ENCODE measurements around the gene CPNE7. TPM values are rescaled to one million over a fixed set of nuclear protein-coding genes. Genes with fewer than 3 reads are reported as not detected.

The CPNE7 gene
- 32.2 and 35.2 TPM in 2 replicates for total RNA-seq

DNA sequence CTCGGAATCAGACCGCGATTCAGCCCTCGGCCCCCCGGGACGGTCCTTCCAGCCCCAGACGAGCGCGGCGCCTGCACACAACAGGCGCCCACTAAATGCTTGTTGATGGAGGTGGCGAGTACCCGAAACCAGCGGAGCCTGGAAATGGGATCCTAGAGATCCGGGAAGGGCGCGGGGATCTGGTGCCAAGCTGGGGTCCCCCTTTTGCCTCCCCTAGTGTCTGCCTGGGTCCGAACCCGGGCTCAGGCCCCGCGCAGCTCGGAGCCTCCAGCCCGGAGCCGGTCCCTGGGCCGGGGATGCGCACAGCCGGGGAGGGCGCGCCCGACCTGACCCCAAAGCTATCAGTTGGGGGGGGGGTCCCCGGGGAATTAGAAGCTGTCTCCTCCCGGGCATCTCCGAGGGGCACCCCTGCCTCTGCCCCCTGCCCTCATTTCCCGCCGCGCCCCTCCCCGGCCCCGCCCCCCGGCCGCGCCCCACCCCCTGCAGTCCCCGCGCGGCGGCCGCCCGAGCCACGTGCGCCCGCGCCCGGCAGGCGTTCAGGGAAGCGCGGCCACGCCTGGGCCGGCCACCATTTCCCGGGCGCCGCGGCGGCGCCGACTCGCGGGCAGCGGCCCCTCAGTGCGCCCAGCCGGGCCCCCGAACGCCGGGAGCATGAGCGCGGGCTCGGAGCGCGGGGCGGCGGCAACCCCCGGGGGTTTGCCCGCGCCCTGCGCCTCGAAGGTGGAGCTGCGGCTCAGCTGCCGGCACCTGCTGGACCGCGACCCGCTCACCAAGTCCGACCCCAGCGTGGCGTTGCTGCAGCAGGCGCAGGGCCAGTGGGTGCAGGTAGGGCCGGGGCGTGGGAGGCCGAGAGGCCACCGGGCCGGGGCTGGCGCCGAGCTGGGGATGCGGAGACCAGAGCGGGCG is at the start of gene CPNE7:
Gene CPNE7, plus strand, starts transcription at position 512 of the 906 bp plus-strand sequence. Its CDS starts 140 bp downstream, at position 652.
- peaks cover 10% of the 10 kb centered on the region for H3K4me1 Mint-ChIP-seq (ENCODE audit: low read depth)
- H3K9me3 Mint-ChIP-seq = no peaks in the 10 kb centered on the region
- H3K27ac Mint-ChIP-seq = no peak within 1 kb of the TSS
- peaks cover 26% of the 10 kb centered on the region for H3K27me3 Mint-ChIP-seq (ENCODE audit: insufficient read depth)
- DNase-seq (ENCODE audit: low spot score) = no peak
- peak within 1 kb of the TSS; percentile 39 for H3K4me3 Mint-ChIP-seq
- H3K36me3 Mint-ChIP-seq (ENCODE audit: low read depth) = no peaks in the 10 kb centered on the region
- intact Hi-C loops (cut with micrococcal nuclease) = loop anchor here (1.0 kb wide), 1 partner anchor 12 kb away; no protein-coding TSS in a partner anchor

DNA sequence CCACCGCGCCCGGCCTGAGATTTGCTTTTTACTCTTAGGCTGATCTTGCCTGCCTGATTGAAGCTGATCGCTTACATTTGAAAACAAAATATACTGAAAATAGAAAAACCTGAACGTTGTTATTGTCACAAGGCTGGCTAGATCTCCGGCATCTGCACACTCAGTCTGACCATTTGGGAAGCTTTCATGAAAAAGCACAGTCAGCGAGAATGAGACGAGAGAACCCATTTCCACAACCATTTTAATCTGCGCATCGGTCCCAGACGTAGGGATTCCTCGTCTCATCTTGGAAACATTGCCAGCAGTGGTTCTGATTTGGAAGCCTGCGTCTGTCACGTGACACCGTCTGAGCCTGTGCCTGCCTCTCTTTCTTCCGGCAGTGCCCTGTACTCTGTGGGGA is 46.5 kb upstream of the CPNE7 start:
- intact Hi-C loops (cut with micrococcal nuclease) = no loop called here
- H3K36me3 Mint-ChIP-seq (ENCODE audit: low read depth) = peaks cover 46% of the 10 kb centered on the region

DNA sequence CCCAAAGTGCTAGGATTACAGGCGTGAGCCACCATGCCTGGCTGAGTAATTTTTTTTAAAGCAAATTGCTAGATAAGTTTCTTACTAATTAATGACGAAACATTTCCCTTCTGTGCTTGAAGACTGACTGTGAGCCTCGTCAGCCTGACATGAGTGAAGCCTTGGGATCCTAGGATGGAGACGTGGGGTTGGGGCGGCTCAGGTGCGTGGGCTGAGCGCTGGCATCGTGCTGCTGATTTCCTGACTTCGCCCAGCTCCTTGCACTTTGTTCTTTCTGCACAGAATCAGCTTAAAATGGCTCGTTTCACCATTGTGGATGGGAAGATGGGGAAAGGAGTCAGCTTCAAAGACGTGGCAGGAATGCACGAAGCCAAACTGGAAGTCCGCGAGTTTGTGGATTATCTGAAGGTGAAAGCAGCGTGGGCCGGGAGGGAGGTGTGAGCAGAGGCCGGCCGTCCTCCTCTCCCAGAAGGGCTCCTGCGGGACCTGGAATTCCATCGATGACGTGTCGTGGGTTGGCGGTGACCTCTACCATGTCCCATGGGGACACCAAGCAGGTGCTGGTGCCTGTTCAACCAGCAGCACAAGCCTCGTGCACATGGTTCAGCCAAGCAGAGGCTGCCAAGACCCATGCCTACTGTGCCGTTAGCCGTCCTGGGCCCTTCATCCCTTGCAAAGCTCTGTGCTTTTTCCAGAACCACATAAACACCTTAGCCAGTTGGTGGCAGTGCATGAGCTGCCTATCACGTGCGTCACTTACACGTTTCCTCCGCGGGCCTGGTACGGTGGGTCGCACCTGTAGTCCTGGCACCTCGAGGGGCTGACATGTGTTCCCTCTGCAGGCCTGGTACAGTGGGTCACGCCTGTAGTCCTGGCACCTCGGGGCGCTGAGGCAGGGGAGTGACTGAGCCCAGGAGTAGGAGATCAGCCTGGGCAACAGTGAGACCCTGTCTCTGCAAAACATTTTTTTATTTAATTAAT is 44.9 kb upstream of the CPNE7 start:
- intact Hi-C loops (cut with micrococcal nuclease) = no loop called here
- no peak overlapping the region for H3K4me3 Mint-ChIP-seq
- peaks cover 20% of the 10 kb centered on the region for H3K4me1 Mint-ChIP-seq (ENCODE audit: low read depth)
- no peak overlapping the region for H3K27ac Mint-ChIP-seq
- peaks cover 46% of the 10 kb centered on the region for H3K36me3 Mint-ChIP-seq (ENCODE audit: low read depth)
- no peaks in the 10 kb centered on the region for H3K9me3 Mint-ChIP-seq
- DNase-seq (ENCODE audit: low spot score) = no peak
- H3K27me3 Mint-ChIP-seq (ENCODE audit: insufficient read depth) = no peaks in the 10 kb centered on the region

More for the DNA sequence above, 46.5 kb upstream of the CPNE7 start:
- no peaks in the 10 kb centered on the region for H3K27me3 Mint-ChIP-seq (ENCODE audit: insufficient read depth)
- no peak overlapping the region for H3K4me3 Mint-ChIP-seq
- no peaks in the 10 kb centered on the region for H3K9me3 Mint-ChIP-seq
- peaks cover 6% of the 10 kb centered on the region for H3K4me1 Mint-ChIP-seq (ENCODE audit: low read depth)
- H3K27ac Mint-ChIP-seq = no peak overlapping the region
- no peak for DNase-seq (ENCODE audit: low spot score)

DNA sequence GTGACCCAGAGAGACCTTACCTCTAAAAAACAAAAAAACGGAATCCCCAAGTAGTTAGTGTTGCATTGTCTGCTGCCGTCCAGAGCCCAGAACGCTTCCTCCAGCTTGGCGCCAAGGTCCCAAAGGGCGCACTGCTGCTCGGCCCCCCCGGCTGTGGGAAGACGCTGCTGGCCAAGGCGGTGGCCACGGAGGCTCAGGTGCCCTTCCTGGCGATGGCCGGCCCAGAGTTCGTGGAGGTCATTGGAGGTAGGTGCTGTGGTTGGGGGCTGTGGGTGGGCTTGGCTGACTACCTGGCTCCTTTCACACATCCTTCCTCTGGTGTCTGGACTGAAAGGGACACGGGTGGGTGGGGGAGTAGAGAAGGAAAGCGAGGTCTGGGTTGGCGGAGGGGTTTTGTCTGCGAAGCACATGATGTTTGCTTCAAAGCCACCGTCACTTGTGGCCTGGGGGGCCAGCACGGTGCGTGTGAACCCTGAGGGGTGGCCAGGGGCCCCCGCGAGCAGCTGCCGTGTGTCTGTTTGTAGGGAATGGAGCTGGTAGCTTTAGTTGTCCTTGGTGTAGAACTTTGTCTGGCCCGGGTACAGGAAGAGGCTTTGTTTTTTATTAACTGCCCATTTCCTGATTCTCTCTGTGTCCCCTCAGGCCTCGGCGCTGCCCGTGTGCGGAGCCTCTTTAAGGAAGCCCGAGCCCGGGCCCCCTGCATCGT is 43.6 kb upstream of the CPNE7 start:
- intact Hi-C loops (cut with micrococcal nuclease) = no loop called here
- H3K36me3 Mint-ChIP-seq (ENCODE audit: low read depth) = peaks cover 45% of the 10 kb centered on the region
- H3K27ac Mint-ChIP-seq = no peak overlapping the region
- no peaks in the 10 kb centered on the region for H3K9me3 Mint-ChIP-seq
- no peaks in the 10 kb centered on the region for H3K27me3 Mint-ChIP-seq (ENCODE audit: insufficient read depth)
- H3K4me3 Mint-ChIP-seq = no peak overlapping the region
- H3K4me1 Mint-ChIP-seq (ENCODE audit: low read depth) = peaks cover 20% of the 10 kb centered on the region
- no peak for DNase-seq (ENCODE audit: low spot score)

DNA sequence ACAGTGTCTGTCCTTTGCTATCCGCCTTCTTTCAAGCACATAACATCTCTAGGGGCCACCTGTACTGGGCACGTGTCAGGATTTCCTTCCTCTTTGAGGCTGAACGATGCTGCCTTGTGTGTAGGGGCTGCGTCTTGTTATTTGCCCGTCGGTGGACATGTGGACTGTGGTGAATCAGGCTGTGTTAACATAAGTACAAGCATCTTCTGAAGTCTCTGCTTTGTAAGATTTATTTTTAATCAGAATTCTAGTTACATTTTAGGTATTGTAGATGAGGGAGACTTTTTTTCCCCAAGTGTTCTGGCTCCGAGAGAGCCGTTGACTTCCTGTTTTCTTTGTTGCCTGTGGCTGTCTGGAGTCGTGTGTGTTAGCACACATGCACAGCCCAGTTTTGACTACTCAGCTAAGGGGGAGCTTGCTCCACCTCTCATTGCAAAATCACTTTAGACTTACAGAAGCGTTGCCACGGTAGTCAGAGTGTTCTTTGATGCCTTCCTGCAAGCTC is 41.3 kb upstream of the CPNE7 start:
- Mint-ChIP-seq H3K9me3 (no peaks in the 10 kb centered on the region), H3K4me1 (ENCODE audit: low read depth) (peaks cover 20% of the 10 kb centered on the region), H3K27ac (peak overlapping the region; percentile 77), H3K36me3 (ENCODE audit: low read depth) (peaks cover 35% of the 10 kb centered on the region), H3K4me3 (no peak overlapping the region), H3K27me3 (ENCODE audit: insufficient read depth) (no peaks in the 10 kb centered on the region)
- DNase-seq (ENCODE audit: low spot score) = peak; percentile 25
- intact Hi-C loops (cut with micrococcal nuclease) = no loop called here

DNA sequence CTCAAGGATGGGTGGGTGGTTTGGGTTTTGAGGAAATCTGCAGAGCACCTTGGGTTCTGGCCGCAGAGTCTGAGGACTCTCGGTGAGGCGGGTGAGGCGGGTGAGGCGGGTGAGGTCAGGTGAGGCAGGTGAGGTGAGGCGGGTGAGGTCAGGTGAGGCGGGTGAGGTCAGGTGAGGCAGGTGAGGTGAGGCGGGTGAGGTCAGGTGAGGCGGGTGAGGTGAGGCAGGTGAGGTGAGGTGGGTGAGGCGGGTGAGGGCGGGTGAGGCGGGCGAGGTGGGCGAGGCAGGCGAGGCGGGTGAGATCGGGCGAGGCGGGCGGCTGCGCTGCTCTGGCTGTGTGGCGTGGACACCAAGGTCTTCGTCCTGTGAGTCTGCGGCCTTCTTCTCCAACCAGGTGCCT is 39.2 kb upstream of the CPNE7 start:
- Mint-ChIP-seq H3K36me3 (ENCODE audit: low read depth) (peaks cover 33% of the 10 kb centered on the region), H3K27me3 (ENCODE audit: insufficient read depth) (no peaks in the 10 kb centered on the region), H3K4me3 (no peak overlapping the region), H3K4me1 (ENCODE audit: low read depth) (peaks cover 20% of the 10 kb centered on the region), H3K9me3 (no peaks in the 10 kb centered on the region), H3K27ac (no peak overlapping the region)
- no peak for DNase-seq (ENCODE audit: low spot score)
- intact Hi-C loops (cut with micrococcal nuclease) = no loop called here

DNA sequence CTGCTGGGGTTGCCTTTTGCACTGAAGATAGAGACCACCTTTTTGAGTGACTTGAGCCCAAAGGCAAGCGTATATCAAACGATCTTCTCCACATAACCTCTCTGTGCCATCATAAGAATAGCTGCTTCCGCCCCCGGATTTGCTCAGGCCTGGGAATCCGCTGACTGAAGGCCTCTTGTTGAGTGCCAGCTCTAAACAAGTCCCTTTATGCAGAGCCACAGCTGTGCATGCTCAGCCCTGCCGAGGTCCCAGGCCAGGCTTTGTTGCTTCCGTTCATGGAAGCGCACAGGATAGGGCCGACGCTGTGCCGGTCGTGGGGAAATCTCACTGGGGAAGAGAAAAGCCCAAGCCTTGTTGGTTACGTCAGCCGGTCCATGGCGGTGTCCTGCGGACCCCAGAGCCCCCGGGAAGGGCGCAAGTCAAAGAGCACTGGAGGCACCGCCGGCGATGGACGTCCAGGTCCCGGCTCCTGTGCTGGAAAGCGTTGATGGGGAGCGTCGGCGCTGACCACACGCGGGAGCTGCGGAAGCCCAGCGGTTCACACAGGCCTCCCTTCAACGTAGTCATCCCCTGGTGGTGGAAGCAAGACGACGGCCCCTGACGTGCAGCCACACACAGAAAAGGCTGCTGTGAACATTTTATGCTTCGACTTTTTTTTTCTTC is 38.5 kb upstream of the CPNE7 start:
- peaks cover 20% of the 10 kb centered on the region for H3K4me1 Mint-ChIP-seq (ENCODE audit: low read depth)
- no peak for DNase-seq (ENCODE audit: low spot score)
- no peak overlapping the region for H3K27ac Mint-ChIP-seq
- intact Hi-C loops (cut with micrococcal nuclease) = no loop called here
- H3K9me3 Mint-ChIP-seq = no peaks in the 10 kb centered on the region
- peaks cover 29% of the 10 kb centered on the region for H3K36me3 Mint-ChIP-seq (ENCODE audit: low read depth)
- H3K4me3 Mint-ChIP-seq = no peak overlapping the region
- no peaks in the 10 kb centered on the region for H3K27me3 Mint-ChIP-seq (ENCODE audit: insufficient read depth)

DNA sequence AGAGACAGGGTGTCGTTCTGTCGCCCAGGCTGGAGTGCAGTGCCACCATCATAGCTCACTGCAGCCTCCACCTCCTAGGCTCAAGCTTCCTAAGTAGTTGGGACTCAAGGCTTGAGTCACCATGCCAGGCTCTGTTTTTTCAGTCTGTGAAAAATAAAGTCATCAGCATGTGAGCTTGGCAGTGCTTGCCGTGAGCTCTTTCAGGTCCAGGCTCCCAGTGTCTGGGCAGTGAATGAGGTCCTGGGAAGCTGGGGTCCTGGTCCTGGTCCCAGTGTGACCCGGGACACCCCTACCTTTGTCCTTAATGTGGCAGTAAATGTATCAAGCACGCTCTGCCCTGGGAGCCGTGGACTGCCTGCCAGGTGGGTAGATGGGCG is 38.0 kb upstream of the CPNE7 start:
- Mint-ChIP-seq H3K27ac (no peak overlapping the region), H3K27me3 (ENCODE audit: insufficient read depth) (no peaks in the 10 kb centered on the region), H3K4me3 (no peak overlapping the region), H3K9me3 (no peaks in the 10 kb centered on the region), H3K36me3 (ENCODE audit: low read depth) (peaks cover 28% of the 10 kb centered on the region), H3K4me1 (ENCODE audit: low read depth) (peaks cover 20% of the 10 kb centered on the region)
- intact Hi-C loops (cut with micrococcal nuclease) = no loop called here
- DNase-seq (ENCODE audit: low spot score) = no peak

DNA sequence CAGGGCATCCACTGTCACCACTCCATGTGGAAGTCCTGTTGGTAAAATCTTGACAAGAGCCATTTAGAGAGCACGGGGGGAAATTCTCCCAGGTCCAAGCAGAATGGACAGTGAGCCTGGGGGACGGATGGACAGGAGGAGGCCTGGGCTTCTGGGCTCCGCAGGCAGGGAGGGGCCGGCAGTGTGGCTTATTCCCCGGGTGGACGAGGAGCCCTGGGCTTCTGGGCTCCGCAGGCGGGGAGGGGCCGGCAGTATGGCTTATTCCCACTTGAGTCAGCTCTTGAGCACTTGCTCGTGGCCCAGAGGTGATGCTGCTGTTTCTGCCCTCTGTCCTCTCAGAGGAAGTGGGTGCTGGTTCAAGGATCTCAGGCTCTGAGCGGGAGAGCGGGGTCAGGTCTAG is 37.3 kb upstream of the CPNE7 start:
- Mint-ChIP-seq H3K9me3 (no peaks in the 10 kb centered on the region), H3K36me3 (ENCODE audit: low read depth) (peaks cover 24% of the 10 kb centered on the region), H3K27me3 (ENCODE audit: insufficient read depth) (no peaks in the 10 kb centered on the region), H3K4me3 (no peak overlapping the region), H3K27ac (no peak overlapping the region), H3K4me1 (ENCODE audit: low read depth) (peaks cover 20% of the 10 kb centered on the region)
- intact Hi-C loops (cut with micrococcal nuclease) = no loop called here
- no peak for DNase-seq (ENCODE audit: low spot score)

DNA sequence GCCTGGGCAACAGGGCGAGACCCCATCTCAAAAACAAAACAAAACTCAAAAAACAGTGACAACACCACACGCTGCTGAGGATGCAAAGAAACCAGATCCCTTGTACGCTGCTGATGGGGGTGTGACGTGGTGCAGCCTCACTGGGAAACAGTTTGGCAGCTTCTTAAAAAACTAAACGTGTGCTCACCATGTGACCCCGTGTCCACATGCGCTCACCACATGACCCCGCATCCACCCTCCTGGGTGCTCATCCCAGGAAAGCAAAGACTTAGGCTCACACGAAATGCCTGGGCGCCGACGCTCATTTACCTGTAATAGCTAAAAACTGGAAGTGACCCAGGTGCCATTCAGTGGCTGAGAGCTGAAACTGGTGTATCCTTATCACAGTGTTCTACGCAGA is 35.0 kb upstream of the CPNE7 start:
- no peak overlapping the region for H3K27ac Mint-ChIP-seq
- no peak overlapping the region for H3K4me3 Mint-ChIP-seq
- no peak for DNase-seq (ENCODE audit: low spot score)
- no peaks in the 10 kb centered on the region for H3K4me1 Mint-ChIP-seq (ENCODE audit: low read depth)
- H3K27me3 Mint-ChIP-seq (ENCODE audit: insufficient read depth) = no peaks in the 10 kb centered on the region
- intact Hi-C loops (cut with micrococcal nuclease) = no loop called here
- peaks cover 10% of the 10 kb centered on the region for H3K36me3 Mint-ChIP-seq (ENCODE audit: low read depth)
- no peaks in the 10 kb centered on the region for H3K9me3 Mint-ChIP-seq

DNA sequence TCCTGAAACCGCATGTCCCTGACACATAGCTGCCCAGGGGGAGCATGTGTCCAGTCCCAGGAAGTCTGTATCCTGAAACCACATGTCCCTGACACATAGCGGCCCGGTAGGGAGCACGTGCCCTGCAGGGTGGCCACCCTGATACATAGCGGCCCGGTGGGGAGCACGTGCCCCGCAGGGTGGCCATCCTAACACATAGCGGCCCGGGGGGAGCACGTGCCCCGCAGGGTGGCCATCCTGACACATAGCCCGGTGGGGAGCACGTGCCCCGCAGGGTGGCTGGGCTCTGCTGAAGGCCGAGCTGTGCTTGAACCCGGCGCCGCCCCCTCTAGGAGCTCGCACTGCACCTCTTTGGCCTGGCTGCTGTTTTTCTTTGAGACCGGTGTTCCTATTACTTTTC is 33.8 kb upstream of the CPNE7 start:
- H3K36me3 Mint-ChIP-seq (ENCODE audit: low read depth) = peaks cover 9% of the 10 kb centered on the region
- no peak for DNase-seq (ENCODE audit: low spot score)
- H3K4me1 Mint-ChIP-seq (ENCODE audit: low read depth) = no peaks in the 10 kb centered on the region
- no peaks in the 10 kb centered on the region for H3K9me3 Mint-ChIP-seq
- H3K27ac Mint-ChIP-seq = no peak overlapping the region
- intact Hi-C loops (cut with micrococcal nuclease) = no loop called here
- no peaks in the 10 kb centered on the region for H3K27me3 Mint-ChIP-seq (ENCODE audit: insufficient read depth)
- no peak overlapping the region for H3K4me3 Mint-ChIP-seq

DNA sequence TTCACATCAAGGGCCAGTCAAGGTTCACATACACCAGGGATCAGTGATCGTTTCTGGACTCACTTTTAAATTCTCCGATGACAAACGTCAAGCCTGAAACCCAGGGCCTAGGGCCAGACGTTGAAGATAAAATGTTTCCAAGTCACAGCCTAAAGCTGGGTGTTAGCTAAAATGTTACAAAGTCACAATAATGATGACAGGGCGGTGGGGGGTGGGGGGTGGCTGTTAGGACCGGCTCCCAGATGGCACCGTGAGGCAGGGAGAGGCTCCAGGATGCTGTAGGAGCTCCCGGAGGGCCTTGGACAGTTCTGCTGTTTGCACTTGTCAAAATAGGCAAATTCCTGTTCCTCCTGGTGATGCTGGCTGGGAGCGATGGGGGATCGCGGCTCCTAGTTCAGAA is 31.4 kb upstream of the CPNE7 start:
- peaks cover 6% of the 10 kb centered on the region for H3K4me1 Mint-ChIP-seq (ENCODE audit: low read depth)
- peaks cover 14% of the 10 kb centered on the region for H3K36me3 Mint-ChIP-seq (ENCODE audit: low read depth)
- no peak overlapping the region for H3K4me3 Mint-ChIP-seq
- no peaks in the 10 kb centered on the region for H3K9me3 Mint-ChIP-seq
- no peaks in the 10 kb centered on the region for H3K27me3 Mint-ChIP-seq (ENCODE audit: insufficient read depth)
- no peak for DNase-seq (ENCODE audit: low spot score)
- H3K27ac Mint-ChIP-seq = no peak overlapping the region
- intact Hi-C loops (cut with micrococcal nuclease) = no loop called here
